Glutamatergic neuron (in vitro differentiated cells): ENCODE measurements around the gene ARHGAP42. TPM values are rescaled to one million over a fixed set of nuclear protein-coding genes. Genes with fewer than 3 reads are reported as not detected.

Source experiments
- DNase-seq: peaks from one replicate; pipeline ENCODE4 v3.0.0; 2022
- H3K27ac Mint-ChIP-seq: one replicate; pipeline ENCODE4 v1.8.0; 2020; ENCODE audit warnings: mild to moderate bottlenecking, mixed read lengths, inconsistent platforms; ENCODE audit not compliant: unreplicated experiment
- H3K27me3 Mint-ChIP-seq: one replicate; pipeline ENCODE4 v1.8.0; 2020; ENCODE audit warnings: mild to moderate bottlenecking, moderate library complexity, mixed read lengths, inconsistent platforms; ENCODE audit not compliant: unreplicated experiment
- H3K36me3 Mint-ChIP-seq: one replicate; pipeline ENCODE4 v1.8.0; 2020; ENCODE audit warnings: mild to moderate bottlenecking, mixed read lengths, inconsistent platforms; ENCODE audit not compliant: unreplicated experiment
- H3K4me1 Mint-ChIP-seq: one replicate; pipeline ENCODE4 v1.8.0; 2020; ENCODE audit warnings: mild to moderate bottlenecking, low read depth, mixed read lengths, inconsistent platforms; ENCODE audit not compliant: unreplicated experiment
- H3K4me3 Mint-ChIP-seq: one replicate; pipeline ENCODE4 v1.8.0; 2020; ENCODE audit warnings: mild to moderate bottlenecking, mixed read lengths, inconsistent platforms; ENCODE audit not compliant: unreplicated experiment
- H3K9me3 Mint-ChIP-seq: one replicate; pipeline ENCODE4 v1.8.0; 2020; ENCODE audit warnings: mild to moderate bottlenecking, moderate library complexity, mixed read lengths, inconsistent platforms; ENCODE audit not compliant: unreplicated experiment
- total RNA-seq: library from RNA; stranded (reverse); fragmentation: NEBNext Ultra II Directional; extraction: Animal tissue kit (Norgen Biotek cat#: 25700); gene quantifications from one replicate; pipeline ENCODE4 v1.2.1, GENCODE V29; 2021; ENCODE audit not compliant: unreplicated experiment
- TF ChIP-seq, protein P1 (sequence below): fragments of 200-600 bp; sonication (generic); IDR thresholded peaks from one replicate; pipeline ENCODE4 v1.5.0; 2021; ENCODE audit not compliant: partially characterized antibody, unreplicated experiment

ARHGAP42 gene
- total RNA-seq, 1 donor from 2014 or later: 21.4 TPM

- H3K27ac Mint-ChIP-seq: no peak overlapping the region
- H3K4me3 Mint-ChIP-seq: no peak overlapping the region
- DNase-seq: no peak
- no peaks in the 10 kb centered on the region for H3K36me3 Mint-ChIP-seq
- TF ChIP-seq, protein P1, sequence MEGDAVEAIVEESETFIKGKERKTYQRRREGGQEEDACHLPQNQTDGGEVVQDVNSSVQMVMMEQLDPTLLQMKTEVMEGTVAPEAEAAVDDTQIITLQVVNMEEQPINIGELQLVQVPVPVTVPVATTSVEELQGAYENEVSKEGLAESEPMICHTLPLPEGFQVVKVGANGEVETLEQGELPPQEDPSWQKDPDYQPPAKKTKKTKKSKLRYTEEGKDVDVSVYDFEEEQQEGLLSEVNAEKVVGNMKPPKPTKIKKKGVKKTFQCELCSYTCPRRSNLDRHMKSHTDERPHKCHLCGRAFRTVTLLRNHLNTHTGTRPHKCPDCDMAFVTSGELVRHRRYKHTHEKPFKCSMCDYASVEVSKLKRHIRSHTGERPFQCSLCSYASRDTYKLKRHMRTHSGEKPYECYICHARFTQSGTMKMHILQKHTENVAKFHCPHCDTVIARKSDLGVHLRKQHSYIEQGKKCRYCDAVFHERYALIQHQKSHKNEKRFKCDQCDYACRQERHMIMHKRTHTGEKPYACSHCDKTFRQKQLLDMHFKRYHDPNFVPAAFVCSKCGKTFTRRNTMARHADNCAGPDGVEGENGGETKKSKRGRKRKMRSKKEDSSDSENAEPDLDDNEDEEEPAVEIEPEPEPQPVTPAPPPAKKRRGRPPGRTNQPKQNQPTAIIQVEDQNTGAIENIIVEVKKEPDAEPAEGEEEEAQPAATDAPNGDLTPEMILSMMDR: no peak
- peaks cover 47% of the 10 kb centered on the region for H3K4me1 Mint-ChIP-seq
- H3K27me3 Mint-ChIP-seq: peaks cover 8% of the 10 kb centered on the region
- H3K9me3 Mint-ChIP-seq: peaks cover 2% of the 10 kb centered on the region
These were observed 69.5 kb downstream of the ARHGAP42 start for GRCh38 chr11:100756559-100756958.

GRCh38 chr11:100757646-100758045 is 70.6 kb downstream of the ARHGAP42 start:
- TF ChIP-seq, protein P1: no peak
- peaks cover 8% of the 10 kb centered on the region for H3K27me3 Mint-ChIP-seq
- H3K27ac Mint-ChIP-seq: no peak overlapping the region
- no peak for DNase-seq
- H3K4me1 Mint-ChIP-seq: peaks cover 50% of the 10 kb centered on the region
- peaks cover under 1% of the 10 kb centered on the region for H3K9me3 Mint-ChIP-seq
- no peaks in the 10 kb centered on the region for H3K36me3 Mint-ChIP-seq
- H3K4me3 Mint-ChIP-seq: no peak overlapping the region

- Mint-ChIP-seq H3K4me3 (no peak overlapping the region), H3K27me3 (peaks cover 8% of the 10 kb centered on the region), H3K27ac (peak overlapping the region; percentile 54), H3K4me1 (peaks cover 36% of the 10 kb centered on the region), H3K9me3 (no peaks in the 10 kb centered on the region), H3K36me3 (no peaks in the 10 kb centered on the region)
- TF ChIP-seq, protein P1: no peak
- no peak for DNase-seq
These were observed 72.0 kb downstream of the ARHGAP42 start for GRCh38 chr11:100759106-100759505.

DNA sequence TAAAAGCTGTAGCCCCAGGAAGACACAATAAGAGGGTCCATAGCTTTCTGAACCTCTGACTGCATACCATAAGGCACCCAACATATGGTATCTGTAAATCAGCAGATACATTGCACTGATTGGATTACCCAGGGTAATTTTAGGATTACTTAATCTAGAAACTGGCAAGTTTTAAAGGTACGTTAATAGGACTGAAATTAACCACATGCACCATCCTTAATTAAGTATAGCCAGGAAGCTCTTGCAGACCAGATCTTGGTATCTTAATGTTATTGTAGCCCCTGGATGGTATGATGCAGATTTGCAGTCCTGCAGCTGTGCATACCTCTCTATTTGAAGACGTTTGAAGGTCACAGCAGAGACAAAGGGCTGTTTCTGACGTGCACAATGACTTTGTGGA is 72.8 kb downstream of the ARHGAP42 start:
- Mint-ChIP-seq H3K36me3 (no peaks in the 10 kb centered on the region), H3K4me3 (no peak overlapping the region), H3K27ac (peak overlapping the region; percentile 54), H3K27me3 (peaks cover 8% of the 10 kb centered on the region), H3K9me3 (no peaks in the 10 kb centered on the region), H3K4me1 (peaks cover 35% of the 10 kb centered on the region)
- no peak for DNase-seq
- TF ChIP-seq, protein P1: no peak

GRCh38 chr11:100760744-100761143 is 73.7 kb downstream of the ARHGAP42 start:
- Mint-ChIP-seq H3K27ac (peak overlapping the region; percentile 35), H3K9me3 (no peaks in the 10 kb centered on the region), H3K36me3 (no peaks in the 10 kb centered on the region), H3K4me1 (peaks cover 28% of the 10 kb centered on the region), H3K27me3 (peaks cover 6% of the 10 kb centered on the region), H3K4me3 (no peak overlapping the region)
- DNase-seq: no peak
- TF ChIP-seq, protein P1: no peak
